ENCODE results near the gene PRIMA1.

The PRIMA1 gene

DNA sequence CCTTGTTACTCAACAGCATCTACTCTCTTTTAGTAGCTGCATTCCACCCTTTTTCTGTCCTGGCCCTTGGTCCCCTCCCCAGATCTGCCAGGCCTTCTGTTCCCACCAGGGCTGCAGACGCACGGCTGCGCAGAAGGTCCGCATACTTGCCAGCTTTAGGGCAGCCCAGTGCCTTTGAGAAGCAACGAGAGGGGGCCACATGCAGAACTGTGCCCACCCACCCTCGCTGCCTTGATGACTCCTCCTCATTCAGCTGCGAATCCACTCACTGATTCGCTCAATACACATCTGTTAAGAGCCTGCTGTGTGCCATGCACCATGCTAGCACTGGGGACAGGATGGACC is 39.2 kb downstream of the PRIMA1 start:
- DNase-seq (ENCODE audit: low spot score in 2 of 2) (no peak), ATAC-seq (no peak)
- Mint-ChIP-seq H3K9me3 (peaks cover 6% of the 10 kb centered on the region), H3K27ac (no peak overlapping the region), H3K36me3 (no peaks in the 10 kb centered on the region), H3K4me3 (no peak overlapping the region), H3K4me1 (no peaks in the 10 kb centered on the region)

DNA sequence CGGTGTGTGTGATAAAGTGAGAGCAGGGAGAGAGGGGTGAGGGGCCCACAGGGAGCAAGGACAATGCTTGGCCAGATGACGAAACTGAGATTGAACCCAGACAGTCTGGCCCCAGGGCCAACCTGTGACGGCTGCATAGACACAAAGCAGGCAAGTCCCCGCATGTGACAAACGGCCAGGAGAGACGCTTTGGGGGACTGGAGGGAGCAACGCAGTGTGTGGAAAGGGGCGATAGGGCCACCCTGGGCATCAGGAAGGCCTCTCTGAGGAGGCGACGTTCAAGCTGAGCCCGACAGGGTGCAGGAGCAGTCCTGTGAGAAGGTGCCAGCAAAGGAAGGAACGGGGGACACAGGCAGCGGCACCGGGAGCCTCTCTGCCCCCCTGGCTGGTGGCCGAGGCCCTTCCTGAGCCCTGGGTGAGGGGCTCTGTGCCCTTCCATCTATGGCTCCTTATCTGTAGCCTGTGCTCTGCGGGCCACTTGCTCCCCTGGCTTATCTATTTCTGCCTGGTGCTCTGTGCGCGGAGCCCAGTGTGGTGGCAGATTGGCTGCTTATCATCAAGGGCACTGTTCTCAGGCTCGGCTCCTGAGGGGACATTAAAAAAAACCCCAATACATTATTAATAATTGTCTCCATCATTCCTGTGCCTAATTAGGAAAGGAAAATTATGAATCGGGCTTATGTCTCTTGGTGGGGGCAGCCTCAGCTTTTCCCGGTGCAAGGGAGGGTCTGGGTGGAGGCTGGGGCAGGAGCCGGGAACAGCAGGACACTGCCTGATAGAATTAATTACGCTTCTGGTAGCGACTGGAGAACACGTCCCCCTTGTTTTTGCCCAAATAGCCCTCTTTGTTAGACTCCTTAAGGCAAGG is 39.8 kb downstream of the PRIMA1 start:
- H3K9me3 Mint-ChIP-seq = peaks cover 6% of the 10 kb centered on the region
- H3K27ac Mint-ChIP-seq = no peak overlapping the region
- no peaks in the 10 kb centered on the region for H3K36me3 Mint-ChIP-seq
- ATAC-seq (no peak), DNase-seq (ENCODE audit: low spot score in 2 of 2) (no peak)
- H3K4me1 Mint-ChIP-seq = no peaks in the 10 kb centered on the region
- H3K4me3 Mint-ChIP-seq = no peak overlapping the region

GRCh38 chr14:93747560-93747959 is 40.7 kb downstream of the PRIMA1 start:
- H3K4me3 Mint-ChIP-seq = no peak overlapping the region
- ATAC-seq (no peak), DNase-seq (ENCODE audit: low spot score in 2 of 2) (no peak)
- no peak overlapping the region for H3K27ac Mint-ChIP-seq
- H3K36me3 Mint-ChIP-seq = no peaks in the 10 kb centered on the region
- peaks cover 6% of the 10 kb centered on the region for H3K9me3 Mint-ChIP-seq
- H3K4me1 Mint-ChIP-seq = no peaks in the 10 kb centered on the region

DNA sequence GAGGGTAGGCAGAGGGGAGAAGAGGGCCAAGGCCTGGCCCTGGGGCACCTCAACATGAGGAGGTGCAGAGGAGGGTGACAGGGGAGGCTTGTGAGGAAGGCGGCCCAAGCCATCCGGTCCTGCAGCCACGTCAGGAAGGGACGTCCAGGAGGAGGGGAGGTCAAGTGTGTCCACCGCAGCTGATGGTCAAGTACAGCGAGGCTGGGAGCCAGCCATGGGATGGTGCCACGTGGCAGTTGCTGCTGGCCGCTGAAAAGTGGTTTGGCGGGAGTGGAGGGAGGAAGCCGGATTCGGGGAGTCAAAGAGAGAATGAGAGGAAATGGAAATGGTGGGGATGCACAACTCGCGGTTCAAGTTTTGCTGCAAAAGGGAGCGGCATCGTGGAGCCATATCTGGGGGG is 41.2 kb downstream of the PRIMA1 start:
- DNase-seq (ENCODE audit: low spot score in 2 of 2) (no peak), ATAC-seq (no peak)
- Mint-ChIP-seq H3K9me3 (peaks cover 6% of the 10 kb centered on the region), H3K4me1 (no peaks in the 10 kb centered on the region), H3K4me3 (no peak overlapping the region), H3K27ac (no peak overlapping the region), H3K36me3 (no peaks in the 10 kb centered on the region)

- Mint-ChIP-seq H3K9me3 (peaks cover 6% of the 10 kb centered on the region), H3K4me1 (no peaks in the 10 kb centered on the region), H3K36me3 (no peaks in the 10 kb centered on the region), H3K4me3 (no peak overlapping the region), H3K27ac (no peak overlapping the region)
- no peak for DNase-seq (ENCODE audit: low spot score in 2 of 2)
- no peak for ATAC-seq
Observed at GRCh38 chr14:93745603-93746273, 42.5 kb downstream of the PRIMA1 start.

- ATAC-seq (no peak), DNase-seq (ENCODE audit: low spot score in 2 of 2) (no peak)
- Mint-ChIP-seq H3K36me3 (no peaks in the 10 kb centered on the region), H3K27ac (no peak overlapping the region), H3K4me3 (no peak overlapping the region), H3K4me1 (no peaks in the 10 kb centered on the region), H3K9me3 (peaks cover 6% of the 10 kb centered on the region)
Observed at GRCh38 chr14:93744876-93745275, 43.4 kb downstream of the PRIMA1 start.

DNA sequence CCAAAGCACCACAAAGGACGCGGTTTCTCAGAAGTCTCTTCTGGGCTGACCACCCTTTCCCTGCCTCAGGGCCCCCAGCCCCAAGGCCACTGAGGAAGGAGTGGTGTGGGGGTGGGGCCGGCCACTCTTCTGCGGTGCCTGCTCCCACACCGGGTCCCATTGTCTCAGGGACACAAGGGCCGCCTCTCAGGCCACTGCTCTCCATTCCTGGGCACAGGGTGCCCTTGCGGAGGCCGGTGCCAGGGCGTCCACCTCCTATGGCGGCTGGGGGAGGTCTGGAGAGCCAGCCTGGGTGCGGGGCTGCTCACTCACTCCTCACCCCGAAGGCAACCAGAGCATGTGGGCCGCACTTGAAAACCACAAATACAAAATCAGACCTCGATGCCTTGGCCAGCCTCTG is 44.1 kb downstream of the PRIMA1 start:
- no peaks in the 10 kb centered on the region for H3K36me3 Mint-ChIP-seq
- H3K27ac Mint-ChIP-seq = no peak overlapping the region
- DNase-seq (ENCODE audit: low spot score in 2 of 2) (no peak), ATAC-seq (no peak)
- peaks cover 6% of the 10 kb centered on the region for H3K9me3 Mint-ChIP-seq
- no peak overlapping the region for H3K4me3 Mint-ChIP-seq
- H3K4me1 Mint-ChIP-seq = no peaks in the 10 kb centered on the region

- ATAC-seq = no peak
- no peaks in the 10 kb centered on the region for H3K36me3 Mint-ChIP-seq
- no peak overlapping the region for H3K27ac Mint-ChIP-seq
- H3K4me3 Mint-ChIP-seq = no peak overlapping the region
- H3K4me1 Mint-ChIP-seq = no peaks in the 10 kb centered on the region
- H3K9me3 Mint-ChIP-seq = peaks cover 6% of the 10 kb centered on the region
- DNase-seq (ENCODE audit: low spot score in 2 of 2) = no peak
Observed at GRCh38 chr14:93743270-93744060, 44.8 kb downstream of the PRIMA1 start.

- ATAC-seq (no peak), DNase-seq (ENCODE audit: low spot score in 2 of 2) (no peak)
- Mint-ChIP-seq H3K27ac (no peak overlapping the region), H3K9me3 (peaks cover 4% of the 10 kb centered on the region), H3K36me3 (no peaks in the 10 kb centered on the region), H3K4me3 (no peak overlapping the region), H3K4me1 (no peaks in the 10 kb centered on the region)
Observed at GRCh38 chr14:93742761-93743160, 45.5 kb downstream of the PRIMA1 start.

- Mint-ChIP-seq H3K9me3 (no peaks in the 10 kb centered on the region), H3K27ac (no peak overlapping the region), H3K4me3 (no peak overlapping the region), H3K36me3 (no peaks in the 10 kb centered on the region), H3K4me1 (no peaks in the 10 kb centered on the region)
- ATAC-seq = no peak
- no peak for DNase-seq (ENCODE audit: low spot score in 2 of 2)
Observed at GRCh38 chr14:93741556-93742230, 46.6 kb downstream of the PRIMA1 start.

DNA sequence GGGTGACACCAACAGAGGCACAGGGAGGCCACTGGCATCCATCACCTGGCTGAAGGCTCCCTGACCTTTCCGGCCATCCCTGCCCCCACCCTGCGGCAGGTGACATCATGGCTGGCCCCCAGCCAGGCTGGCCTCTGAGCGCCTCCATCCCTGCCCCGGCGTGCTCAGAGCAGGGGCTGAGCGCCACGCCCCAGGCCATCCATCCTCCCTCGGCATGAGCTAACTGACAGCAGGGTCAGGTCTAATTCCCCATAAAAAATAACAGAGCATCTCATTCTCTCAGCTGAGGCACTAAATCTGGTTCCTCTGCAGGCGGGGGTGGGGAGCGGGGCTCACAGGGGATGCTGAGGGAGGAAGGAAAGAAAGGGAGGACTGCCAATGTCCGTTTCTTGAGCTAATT is 50.7 kb downstream of the PRIMA1 start:
- no peak for DNase-seq (ENCODE audit: low spot score in 2 of 2)
- Mint-ChIP-seq H3K27ac (no peak overlapping the region), H3K9me3 (no peaks in the 10 kb centered on the region), H3K4me3 (no peak overlapping the region), H3K4me1 (no peaks in the 10 kb centered on the region), H3K36me3 (no peaks in the 10 kb centered on the region)
- no peak for ATAC-seq

GRCh38 chr14:93736378-93737014 is 51.8 kb downstream of the PRIMA1 start:
- no peak for ATAC-seq
- Mint-ChIP-seq H3K4me1 (no peaks in the 10 kb centered on the region), H3K9me3 (no peaks in the 10 kb centered on the region), H3K27ac (no peak overlapping the region), H3K4me3 (no peak overlapping the region), H3K36me3 (no peaks in the 10 kb centered on the region)
- no peak for DNase-seq (ENCODE audit: low spot score in 2 of 2)

GRCh38 chr14:93735206-93735605 is 53.1 kb downstream of the PRIMA1 start:
- no peaks in the 10 kb centered on the region for H3K4me1 Mint-ChIP-seq
- ATAC-seq (no peak), DNase-seq (ENCODE audit: low spot score in 2 of 2) (no peak)
- H3K4me3 Mint-ChIP-seq = no peak overlapping the region
- no peaks in the 10 kb centered on the region for H3K9me3 Mint-ChIP-seq
- no peaks in the 10 kb centered on the region for H3K36me3 Mint-ChIP-seq
- H3K27ac Mint-ChIP-seq = no peak overlapping the region

DNA sequence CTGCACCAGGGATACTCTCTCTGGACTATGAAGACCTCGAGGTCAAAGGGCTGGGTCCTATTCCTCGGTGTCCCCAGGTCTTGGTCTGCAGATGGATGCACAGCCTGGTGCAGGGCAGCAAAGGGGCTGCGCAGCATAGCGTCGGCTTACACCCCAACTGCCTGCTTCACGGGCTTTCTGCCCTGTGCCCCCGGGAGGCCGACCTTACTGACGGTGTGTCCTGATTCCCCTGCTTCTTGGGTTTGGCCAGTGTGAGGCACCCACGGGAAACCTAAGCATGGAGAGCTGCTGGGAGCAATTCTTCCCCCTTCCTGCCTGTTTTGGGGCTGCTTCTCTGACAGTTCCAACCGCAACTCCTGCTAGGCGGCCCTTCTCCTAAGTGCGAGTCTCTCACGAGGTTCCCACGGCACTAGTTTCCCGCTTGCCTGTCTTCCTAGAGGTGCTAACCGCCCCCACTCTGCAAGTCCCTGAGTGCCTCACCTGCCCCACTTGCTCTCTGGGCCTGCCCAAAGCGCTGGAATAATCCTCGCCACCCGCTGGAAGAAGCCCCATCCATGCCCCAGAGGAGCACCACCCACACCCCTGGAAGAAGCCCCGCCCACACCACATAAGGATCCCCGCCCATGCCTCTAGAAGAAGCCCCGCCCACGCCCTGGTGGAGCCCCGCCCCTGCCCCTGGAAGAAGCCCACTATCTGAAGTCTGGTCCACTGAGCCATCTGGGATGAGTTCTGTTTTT is 54.0 kb downstream of the PRIMA1 start:
- no peak for DNase-seq (ENCODE audit: low spot score in 2 of 2)
- H3K9me3 Mint-ChIP-seq = no peaks in the 10 kb centered on the region
- no peak for ATAC-seq
- no peak overlapping the region for H3K4me3 Mint-ChIP-seq
- H3K4me1 Mint-ChIP-seq = peaks cover 7% of the 10 kb centered on the region
- H3K36me3 Mint-ChIP-seq = no peaks in the 10 kb centered on the region
- no peak overlapping the region for H3K27ac Mint-ChIP-seq
